Inferior parietal cortex (tissue), 1 donor: ENCODE data around the gene SLC9A9.
"Not testable (repeated sequence)": the region's sequence is repeated elsewhere in the genome, so short reads cannot be mapped to it uniquely, and the experiment has no call there.

Source experiments
- DNase-seq: peaks from one replicate; pipeline ENCODE4 v3.0.0-alpha.2; 2016; ENCODE audit errors: extremely low spot score

SLC9A9 gene

GRCh38 chr3:143291836-143292447 lies 556.3 kb downstream of the SLC9A9 start:
- DNase-seq = no peak

DNA sequence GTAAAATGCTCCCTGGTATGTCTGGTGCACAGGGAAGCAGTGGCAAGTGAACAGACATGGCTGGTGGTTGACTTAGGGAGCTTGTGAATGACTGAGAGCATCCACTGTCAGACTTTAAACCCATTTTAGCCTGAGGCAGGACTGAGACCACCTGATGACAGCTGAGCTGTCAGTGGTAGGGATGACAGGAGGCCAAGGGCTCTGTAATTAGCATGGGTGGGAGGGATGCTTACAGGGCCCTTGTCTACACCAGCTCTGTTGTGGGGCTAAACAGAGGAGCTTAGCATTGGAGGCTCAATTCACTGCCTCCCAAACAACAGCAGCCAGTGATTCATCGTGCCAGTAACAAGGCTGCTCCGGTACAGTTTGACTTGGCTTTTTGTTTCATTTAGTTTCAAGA lies 559.3 kb downstream of the SLC9A9 start:
- no peak for DNase-seq

GRCh38 chr3:143287403-143287802 lies 560.9 kb downstream of the SLC9A9 start:
- peak; percentile 17 for DNase-seq

- no peak for DNase-seq
Measured at GRCh38 chr3:143286392-143287010, 561.8 kb downstream of the SLC9A9 start.

- DNase-seq = peak; percentile 27
Measured at GRCh38 chr3:143283432-143284128, 564.7 kb downstream of the SLC9A9 start.

DNA sequence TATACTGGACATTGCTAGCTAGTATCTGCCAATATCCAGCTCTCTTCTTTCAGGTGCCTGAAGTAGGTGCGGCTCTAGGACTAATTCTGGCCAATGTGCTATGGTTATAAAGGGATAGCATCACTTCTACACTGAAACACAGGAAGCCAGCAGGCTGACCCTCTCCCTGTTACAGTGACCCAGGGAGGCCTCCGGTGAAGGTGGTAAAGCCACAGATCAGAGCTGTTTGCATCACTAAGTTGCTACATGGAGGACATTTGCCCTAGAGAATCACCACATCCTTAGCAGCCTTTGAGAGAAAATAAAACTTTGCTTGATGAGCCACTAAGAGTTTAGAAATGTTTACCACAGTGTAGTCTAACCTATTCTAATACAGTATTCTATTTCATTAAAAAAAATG lies 567.3 kb downstream of the SLC9A9 start:
- DNase-seq = no peak

GRCh38 chr3:143279567-143279966 lies 568.7 kb downstream of the SLC9A9 start:
- DNase-seq = not testable (repeated sequence)

DNA sequence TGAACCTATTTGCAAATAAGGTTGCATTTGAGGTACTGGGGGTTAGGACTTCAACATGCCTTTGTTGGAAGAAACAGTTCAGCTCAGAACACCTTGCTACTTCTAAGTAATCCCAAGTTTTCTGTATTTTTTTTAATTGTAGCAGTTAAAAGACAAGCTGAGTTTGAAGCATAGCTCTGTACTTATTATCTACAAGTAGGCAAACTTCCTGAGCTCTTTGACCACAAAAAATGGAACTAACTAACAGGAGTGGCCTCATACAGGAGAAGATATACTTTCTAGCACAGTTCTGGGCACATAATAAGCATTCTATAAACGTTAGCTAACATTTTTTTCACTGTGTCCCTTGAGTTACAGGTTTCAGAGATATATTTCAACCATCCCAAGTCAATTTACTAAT lies 569.5 kb downstream of the SLC9A9 start:
- no peak for DNase-seq

- no peak for DNase-seq
Measured at GRCh38 chr3:143277531-143277930, 570.7 kb downstream of the SLC9A9 start.

DNA sequence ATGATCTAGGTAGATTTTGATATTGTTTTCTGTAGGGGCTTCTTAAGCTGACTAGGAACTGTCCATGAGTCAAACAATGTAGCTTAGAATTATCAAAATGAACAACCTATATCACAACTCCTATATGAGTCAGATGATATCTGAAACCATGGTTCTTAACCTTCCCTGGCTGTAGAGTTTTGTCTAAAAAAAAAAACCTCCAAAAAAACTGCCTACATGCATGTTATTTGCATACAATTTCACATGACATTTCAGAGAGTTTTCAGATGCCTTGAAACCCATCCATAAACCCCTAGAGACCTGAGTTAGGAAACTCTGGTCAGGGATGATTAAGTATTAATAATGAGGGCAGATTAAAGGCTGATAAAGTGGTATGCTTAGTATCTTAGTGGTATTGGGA lies 571.7 kb downstream of the SLC9A9 start:
- DNase-seq = no peak

- no peak for DNase-seq
Measured at GRCh38 chr3:143273975-143274690, 574.1 kb downstream of the SLC9A9 start.

DNA sequence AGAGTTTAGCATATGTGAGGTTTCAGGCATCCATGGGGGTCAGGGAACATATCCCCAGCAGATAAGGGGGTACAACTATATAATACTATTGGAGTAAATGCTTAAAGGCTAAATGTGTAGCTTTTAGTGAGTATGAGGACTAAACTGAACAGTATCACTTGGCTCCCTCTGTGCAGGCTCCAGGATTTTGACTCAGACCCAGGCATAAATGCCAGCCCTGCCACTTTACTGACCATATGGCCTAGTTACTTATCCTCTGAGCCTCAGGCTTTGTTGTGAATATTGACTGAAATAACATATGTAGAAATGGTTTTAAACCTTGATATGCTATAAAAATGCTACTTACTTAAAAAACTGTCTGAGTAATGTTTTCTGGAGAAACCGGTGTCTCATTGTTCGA lies 577.1 kb downstream of the SLC9A9 start:
- no peak for DNase-seq

GRCh38 chr3:143269741-143270140 lies 578.5 kb downstream of the SLC9A9 start:
- DNase-seq = no peak

GRCh38 chr3:143267989-143268388 lies 580.3 kb downstream of the SLC9A9 start:
- no peak for DNase-seq

DNA sequence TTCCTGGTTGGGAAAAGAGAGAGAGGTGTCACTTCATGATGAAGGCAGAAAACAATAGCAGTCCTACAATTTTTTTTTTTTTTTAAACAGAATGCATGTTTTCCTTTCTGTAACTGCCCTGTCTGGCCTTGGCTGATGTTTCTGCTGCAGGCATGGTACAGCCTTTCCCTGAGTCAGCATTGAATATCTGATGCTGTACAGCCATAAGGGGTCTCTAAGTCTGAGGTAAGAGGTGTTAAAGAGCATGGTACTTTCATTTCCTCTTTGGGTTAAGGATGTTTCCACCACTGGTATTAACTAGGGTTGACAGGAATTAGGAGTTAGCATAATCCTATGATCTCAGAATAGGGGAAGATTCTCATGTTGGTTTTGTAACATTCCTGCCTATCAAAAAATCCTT lies 581.3 kb downstream of the SLC9A9 start:
- DNase-seq = no peak

- no peak for DNase-seq
Measured at GRCh38 chr3:143266511-143266910, 581.8 kb downstream of the SLC9A9 start.

DNA sequence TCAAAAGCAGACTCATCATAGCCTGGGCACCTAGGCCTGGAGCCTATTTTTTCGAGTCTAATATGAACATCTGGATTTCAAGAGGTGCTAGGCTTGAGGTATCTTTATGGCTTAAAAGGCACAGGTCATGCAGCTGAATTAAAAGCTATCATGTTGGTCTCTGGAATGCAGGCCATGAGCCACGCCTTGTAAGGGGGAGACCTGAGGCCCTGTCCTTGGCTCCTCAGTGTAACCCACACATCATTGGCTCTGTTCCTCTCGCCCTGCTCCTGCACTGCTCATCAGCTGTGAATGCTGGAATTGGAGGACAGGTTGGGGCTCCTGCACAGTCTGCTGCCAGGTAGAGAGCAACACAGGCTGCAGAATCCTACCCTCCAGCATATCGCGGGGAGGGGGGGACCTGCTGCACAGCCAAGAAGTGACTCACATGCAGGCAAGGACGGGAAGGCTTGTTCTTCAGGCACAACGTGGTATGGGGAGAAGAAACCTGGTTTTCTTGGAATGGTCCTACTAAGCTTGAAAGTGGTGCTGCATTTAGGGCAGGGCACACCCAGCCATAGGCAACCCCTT lies 582.7 kb downstream of the SLC9A9 start:
- no peak for DNase-seq

DNA sequence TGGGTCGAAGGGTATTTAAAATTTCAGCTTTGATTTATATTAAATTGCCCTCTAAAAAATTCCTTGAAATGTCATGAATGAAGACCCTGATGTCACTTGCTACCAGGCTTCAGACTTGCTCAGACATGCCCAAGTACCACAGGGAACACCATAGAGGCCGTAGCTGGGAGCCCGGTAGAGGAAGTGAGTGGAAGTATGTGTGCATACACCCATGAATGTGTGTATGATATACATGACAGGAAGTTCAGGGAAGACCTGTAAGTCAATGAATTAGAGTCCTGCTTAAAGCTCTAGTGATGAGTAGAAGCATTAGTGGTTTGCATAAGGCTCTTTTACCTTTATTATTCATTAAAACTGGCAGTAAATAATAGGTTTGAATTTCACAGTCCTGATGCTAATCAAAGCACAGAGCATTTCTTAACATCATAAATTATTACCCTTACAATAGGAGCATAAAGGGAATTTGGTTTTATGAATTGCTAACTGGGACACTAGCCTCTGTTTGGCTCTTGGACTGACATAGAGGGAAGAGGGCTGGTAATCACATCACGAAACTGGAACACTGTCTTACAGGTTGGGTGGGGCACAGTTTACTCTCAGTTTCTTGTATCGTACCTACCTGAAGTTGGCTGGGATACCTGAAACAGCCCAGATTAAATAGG lies 584.3 kb downstream of the SLC9A9 start:
- DNase-seq = no peak

DNA sequence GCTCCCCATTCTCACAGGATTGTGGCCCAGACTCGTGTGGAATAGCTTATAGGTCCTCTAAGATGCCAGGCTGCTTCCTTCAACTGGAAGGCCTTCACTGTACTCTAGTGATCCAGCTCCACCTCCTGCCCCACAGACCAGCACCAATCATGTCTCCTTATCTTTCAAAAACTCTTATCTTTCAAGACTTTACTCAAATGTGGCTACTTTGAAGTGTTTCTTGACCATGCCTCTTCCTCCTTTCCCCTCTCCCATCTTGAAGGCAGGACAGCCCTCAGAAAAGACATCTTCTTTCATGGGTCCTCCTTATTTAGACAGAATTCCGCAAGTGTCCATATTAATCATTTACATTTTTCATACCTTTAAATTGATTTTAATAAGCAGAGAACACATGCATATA lies 586.4 kb downstream of the SLC9A9 start:
- no peak for DNase-seq

GRCh38 chr3:143258692-143259091 lies 589.6 kb downstream of the SLC9A9 start:
- no peak for DNase-seq

DNA sequence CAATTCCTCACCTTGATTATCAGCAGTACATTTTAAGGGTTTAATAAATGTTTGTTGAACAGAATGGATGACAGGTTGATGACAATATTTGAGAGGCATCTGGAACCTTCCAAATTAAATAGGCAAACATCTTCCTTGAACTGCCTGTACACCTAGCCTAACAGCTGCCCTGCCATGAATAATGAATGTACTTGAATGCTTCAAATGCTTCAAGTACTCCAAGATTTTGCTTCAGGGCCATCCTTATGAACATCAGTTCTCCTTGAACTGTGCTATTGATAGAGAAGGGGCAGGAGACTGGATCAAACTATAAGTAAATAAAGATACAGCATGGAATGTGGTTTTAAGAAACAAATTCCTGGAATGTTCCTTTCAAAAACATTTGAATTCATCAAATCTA lies 591.9 kb downstream of the SLC9A9 start:
- no peak for DNase-seq

DNA sequence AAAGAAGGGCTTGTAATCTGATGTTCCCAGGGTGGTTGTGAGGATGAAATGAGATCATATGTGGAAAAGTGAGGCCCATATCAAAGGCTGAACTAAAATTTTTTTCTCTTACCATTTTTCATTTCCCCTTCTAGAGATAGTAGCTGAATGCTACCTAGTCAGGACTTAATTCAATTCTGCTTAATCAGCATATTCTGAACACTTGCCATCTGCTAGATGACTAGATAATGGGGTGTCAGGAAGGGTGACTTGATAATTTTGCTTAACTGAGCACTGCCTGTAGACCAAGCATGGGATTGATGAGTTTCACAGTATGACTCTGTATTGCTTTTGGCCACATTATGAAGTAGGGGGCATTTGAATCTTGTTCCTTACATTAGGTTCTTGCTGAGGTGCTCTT lies 592.5 kb downstream of the SLC9A9 start:
- DNase-seq = no peak
